ENCODE measurements around the gene ACACA.

- no peak for TF ChIP-seq CREB1 (CRISPR knock-in tag; IDR thresholded peaks at IDR 0.05; ENCODE audit: low read depth)
- TF ChIP-seq POLR2AphosphoS5 (IDR thresholded peaks at IDR 0.05; ENCODE audit: low read depth): no peak
- no peak for TF ChIP-seq ZNF331 (CRISPR knock-in tag; IDR thresholded peaks at IDR 0.05; ENCODE audit: low read depth)
- no peak for TF ChIP-seq CTCF (conservative IDR thresholded peaks at IDR 0.05; ENCODE audit: low read depth in 2 of 2)
Measured at GRCh38 chr17:37429453-37429852, 22.8 kb upstream of the ACACA start.

Measured in GM23338 (cell line).